HG03378 (cell line): Measurements from ENCODE around the gene CMC4.

ENCODE experiments used
- ATAC-seq: cut with Tn5 transposase; IDR thresholded peaks from one replicate; pipeline ENCODE4 v1.9.1; 2021; ENCODE audit warnings: mild to moderate bottlenecking, moderate library complexity; ENCODE audit not compliant: unreplicated experiment

Gene CMC4

GRCh38 chrX:155054255-155054654 lies 16.7 kb downstream of the CMC4 start:
- no peak for ATAC-seq

- no peak for ATAC-seq
These were observed 17.3 kb downstream of the CMC4 start for GRCh38 chrX:155053656-155054055.

- no peak for ATAC-seq
These were observed 18.0 kb downstream of the CMC4 start for GRCh38 chrX:155052738-155053498.

GRCh38 chrX:155048977-155049619 lies 21.8 kb downstream of the CMC4 start:
- ATAC-seq = no peak

DNA sequence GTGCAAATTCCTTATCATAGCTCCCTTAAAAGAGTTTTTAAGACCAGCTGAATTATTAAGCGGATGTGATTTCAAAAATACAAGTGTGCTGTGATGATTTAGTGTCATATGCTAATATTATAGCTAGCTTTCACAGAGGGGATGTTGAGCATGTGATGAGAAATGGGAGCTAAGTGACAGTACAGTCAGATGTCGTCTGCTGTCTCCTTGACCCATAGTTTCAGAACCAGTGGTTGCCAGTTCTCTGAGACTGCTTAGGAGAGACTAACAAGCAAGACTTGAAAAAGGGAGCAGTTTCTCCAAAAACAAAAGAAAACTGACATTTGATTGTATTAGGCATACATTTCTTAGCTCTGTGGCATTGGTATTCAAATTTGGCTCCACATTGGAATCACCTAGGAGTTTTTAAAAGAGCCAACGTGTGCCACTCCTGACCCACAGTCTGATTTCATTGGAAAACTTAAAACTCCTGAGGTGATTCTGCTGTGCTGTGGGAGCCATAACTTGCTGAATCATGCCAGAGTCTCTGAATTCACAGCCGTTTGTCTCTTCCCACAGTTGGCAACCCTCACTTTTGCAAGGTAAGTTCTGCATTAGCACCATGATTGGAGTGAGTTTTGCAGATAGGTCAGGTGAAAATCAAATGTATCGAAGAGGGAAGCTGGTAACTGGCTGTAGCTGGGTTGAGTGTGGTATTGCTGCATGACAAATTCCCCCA lies 24.0 kb downstream of the CMC4 start:
- ATAC-seq = no peak

- ATAC-seq = no peak
These were observed 24.7 kb downstream of the CMC4 start for GRCh38 chrX:155046129-155046810.

- ATAC-seq = no peak
These were observed 35.2 kb downstream of the CMC4 start for GRCh38 chrX:155035688-155036087.

DNA sequence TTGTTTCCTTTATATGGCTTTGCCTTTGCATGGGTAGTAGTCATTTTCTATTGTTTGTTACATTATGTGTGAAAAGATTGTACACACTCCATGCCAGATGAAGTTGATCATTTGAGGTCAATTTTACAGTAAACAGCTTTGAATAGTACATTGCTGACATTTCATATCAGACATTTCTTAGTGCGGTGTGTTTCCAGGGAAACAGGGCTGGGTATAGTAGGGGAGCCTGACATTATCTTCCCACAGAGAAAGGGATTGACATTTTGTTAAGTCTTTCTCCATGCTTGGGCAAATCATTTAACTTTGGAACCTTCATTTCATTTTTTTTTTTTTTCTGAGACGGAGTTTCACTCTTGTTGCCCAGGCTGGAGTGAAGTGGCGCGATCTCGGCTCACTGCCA lies 39.3 kb downstream of the CMC4 start:
- ATAC-seq = no peak

DNA sequence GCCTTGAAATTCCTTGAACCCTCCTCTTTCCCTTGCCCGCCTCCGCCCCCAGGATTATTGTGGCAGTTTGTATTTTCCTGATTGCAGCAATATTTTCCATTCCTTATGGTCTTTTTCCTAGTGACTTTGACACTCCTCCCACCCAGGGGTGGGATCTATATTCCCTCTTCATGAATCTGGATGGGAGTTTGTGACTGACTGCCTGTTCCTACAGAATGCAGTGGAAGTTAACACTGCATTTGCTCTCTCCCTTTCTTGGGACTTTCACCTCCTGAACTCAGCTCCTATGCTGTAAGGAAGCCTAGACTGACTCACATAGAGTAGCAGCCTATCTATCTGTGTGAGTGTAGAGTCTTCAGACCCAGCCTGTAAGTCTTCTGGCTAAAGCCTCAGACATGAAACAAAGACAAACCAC lies 42.1 kb downstream of the CMC4 start:
- no peak for ATAC-seq

GRCh38 chrX:155028129-155028528 lies 42.8 kb downstream of the CMC4 start:
- ATAC-seq = no peak

DNA sequence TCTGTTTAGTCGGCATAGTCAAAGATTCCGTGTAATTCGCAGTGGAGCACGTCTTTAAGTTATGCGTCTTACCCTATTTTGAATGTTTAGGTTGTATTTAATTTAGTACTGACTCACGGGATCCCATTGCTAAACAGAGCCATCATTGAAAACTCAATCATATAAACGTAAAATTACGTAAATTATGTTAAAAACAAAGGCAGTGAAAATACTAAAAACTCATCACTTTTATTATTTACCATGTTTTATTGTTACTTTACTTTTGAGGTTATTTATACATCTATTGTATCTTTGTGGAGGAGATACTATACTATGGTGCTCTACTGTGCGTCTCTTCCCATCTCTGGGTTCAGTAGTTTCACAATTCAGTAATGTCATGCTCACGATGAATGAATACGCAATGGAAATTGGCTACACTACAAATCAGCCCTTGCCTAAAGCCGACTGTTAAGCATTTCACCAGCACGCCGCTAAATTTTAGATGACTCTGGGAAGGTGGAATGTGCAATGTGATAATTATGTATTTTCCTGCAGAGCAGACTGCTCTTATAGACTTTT lies 43.3 kb downstream of the CMC4 start:
- ATAC-seq = no peak

DNA sequence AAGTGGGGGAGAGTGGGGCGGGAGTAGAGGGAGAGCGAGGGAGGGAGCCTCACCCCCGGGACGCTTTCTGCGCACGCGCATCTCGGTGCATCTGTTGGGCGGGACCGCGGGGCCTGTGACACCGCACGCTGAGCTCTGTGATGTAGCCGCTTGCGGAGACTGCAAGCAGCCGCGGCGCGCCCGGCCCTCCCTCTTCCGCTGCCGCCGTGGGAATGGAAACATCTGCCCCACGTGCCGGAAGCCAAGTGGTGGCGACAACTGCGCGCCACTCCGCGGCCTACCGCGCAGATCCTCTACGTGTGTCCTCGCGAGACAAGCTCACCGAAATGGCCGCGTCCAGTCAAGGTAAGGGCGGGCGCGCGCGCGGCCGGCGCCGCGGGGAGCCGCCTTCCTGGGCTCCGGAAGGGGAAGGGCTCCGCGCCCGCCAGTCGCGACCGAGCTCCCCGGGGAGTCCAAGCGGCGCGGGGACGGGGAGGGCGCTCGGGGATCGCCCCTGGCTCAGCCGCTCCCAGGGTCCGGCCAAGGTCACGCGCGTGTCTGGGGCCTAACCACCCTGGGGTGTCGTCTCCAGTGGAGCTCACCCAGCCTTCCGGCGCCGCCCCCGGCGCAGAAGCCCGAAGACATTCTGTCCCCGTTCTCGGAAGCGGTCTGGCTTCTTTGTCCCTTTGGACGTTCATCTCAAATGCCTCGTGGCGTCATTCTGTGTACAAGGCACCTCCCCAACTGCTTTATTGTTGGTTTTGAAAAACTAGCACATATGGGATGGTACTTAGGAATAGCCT lies 44.0 kb downstream of the CMC4 start, which contains the start of gene FUNDC2:
Gene FUNDC2 (plus strand): TSS at position 118 of the 782 bp plus-strand sequence. CDS start 95 bp downstream, at position 213.
- ATAC-seq = peak; percentile 83

DNA sequence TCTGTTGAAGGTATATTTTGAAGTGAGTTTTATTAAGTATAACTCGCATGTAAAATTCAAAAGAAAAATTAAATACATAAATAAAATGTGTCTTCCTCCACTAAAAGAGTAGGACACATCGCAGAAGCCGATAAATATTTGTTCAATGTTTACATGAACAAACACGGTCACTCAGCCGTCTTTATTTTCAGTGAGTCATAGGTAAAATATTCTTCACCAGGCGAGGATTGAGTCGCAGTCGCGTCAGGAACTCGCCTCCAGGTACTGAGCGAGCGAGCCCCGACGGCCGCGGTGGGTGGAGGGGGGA lies 44.6 kb downstream of the CMC4 start:
- no peak for ATAC-seq

DNA sequence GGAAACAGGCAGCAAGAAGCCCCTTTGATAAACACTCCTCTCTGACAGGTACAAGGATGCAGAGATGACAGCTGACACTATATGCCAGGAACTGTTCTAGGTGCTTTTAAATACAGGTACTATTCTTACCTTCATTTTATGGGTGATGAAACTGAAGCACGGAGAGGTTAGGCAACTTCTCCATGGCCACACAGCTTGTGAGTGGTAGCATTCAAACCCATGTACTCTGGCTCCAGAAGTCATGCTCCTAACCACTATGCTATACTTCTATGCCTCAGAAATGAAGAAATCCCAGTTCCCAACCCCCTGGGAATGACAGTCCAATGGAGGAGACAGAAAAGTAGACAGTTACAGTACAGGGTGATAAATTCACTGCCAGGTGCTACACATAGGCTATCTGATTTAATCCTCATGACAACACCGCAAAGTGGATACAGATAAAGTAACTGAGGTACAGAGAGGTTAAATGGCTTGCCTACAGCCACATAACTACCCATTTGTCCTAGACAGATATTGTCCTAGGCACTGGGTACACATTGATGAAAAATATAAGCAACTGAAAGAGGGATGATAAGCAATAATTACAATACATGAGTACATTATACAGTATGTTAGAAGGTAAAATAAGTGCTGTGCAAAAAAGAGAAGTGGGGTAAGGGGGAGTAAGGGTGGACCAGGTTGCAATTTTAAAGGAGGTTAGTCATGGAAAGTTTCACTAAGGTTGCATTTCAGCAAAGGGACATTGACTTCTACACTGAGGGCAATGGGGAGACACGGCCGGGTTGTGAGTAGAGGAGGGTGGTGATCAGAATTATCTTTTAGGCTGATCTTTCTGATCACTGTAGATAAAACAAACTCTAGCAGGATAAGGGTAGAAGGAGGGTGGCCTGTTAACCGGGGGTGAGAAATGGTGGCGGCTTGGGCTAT lies 46.8 kb downstream of the CMC4 start:
- ATAC-seq = no peak

- no peak for ATAC-seq
These were observed 48.4 kb downstream of the CMC4 start, which contains the start of gene F8 for GRCh38 chrX:155022585-155022984. Gene F8 (minus strand): TSS chrX:155022723. CDS start chrX:155022552, 171 bp downstream.

DNA sequence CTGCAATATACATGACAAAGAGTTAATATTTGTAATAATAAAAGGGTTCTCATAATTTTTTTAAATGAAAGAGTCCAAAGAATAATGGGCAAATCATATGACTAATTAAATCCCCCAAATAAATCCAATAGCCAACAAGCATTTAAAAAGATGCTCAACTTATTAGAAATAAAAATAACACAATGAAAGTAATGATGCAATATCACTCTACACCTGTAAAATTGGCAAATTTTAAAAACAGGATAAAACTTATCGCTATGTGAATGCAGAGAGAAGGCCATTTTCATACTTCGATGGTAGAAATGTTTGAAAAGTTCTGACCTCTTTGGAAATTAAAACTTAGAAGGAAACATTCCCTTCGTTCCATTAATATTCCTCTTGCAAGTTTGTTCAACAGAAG lies 50.3 kb downstream of the CMC4 start:
- ATAC-seq = no peak
